Kidney (tissue), 14 donors: ENCODE measurements around the gene EBI3. TPM values are rescaled to one million over a fixed set of nuclear protein-coding genes. Genes with fewer than 3 reads are reported as not detected.

Source experiments
- DNase-seq, 5 donors: peaks; one replicate each; pipeline ENCODE4 v3.0.0-alpha.2; 2013 to 2020
- FAIRE-seq: peaks from 2 replicates; lab custom pipeline; 2012; peaks lifted over from hg19 to GRCh38; lab: Jason Lieb, UNC
- H3K27ac ChIP-seq, 2 donors: one replicate each; pipeline ENCODE4 v1.7.0; 2013; ENCODE audit warnings: low read depth in 2 of 2, low read length in 2 of 2, inconsistent platforms in 1 of 2
- H3K27me3 ChIP-seq: one replicate; pipeline ENCODE4 v1.7.1; 2013; ENCODE audit warnings: low read length, inconsistent platforms; ENCODE audit not compliant: control insufficient read depth, insufficient read depth
- H3K36me3 ChIP-seq, 3 donors: one replicate each; pipeline versions ENCODE4 v1.7.0 to v1.7.1; 2013; ENCODE audit warnings: low read length in 3 of 3, control low read depth in 1 of 3, inconsistent platforms in 1 of 3; ENCODE audit not compliant: insufficient read depth in 3 of 3, control insufficient read depth in 2 of 3
- H3K4me1 ChIP-seq, 3 donors: one replicate each; pipeline versions ENCODE4 v1.7.0 to v1.7.1; 2013; ENCODE audit warnings: low read length in 3 of 3, inconsistent platforms in 1 of 3, low read depth in 1 of 3; ENCODE audit not compliant: control insufficient read depth in 2 of 3, insufficient read depth in 2 of 3
- H3K4me3 ChIP-seq, 3 donors: one replicate each; pipeline versions ENCODE4 v1.7.0 to v1.8.1; 2013; ENCODE audit warnings: low read length in 3 of 3, control low read depth in 1 of 3, inconsistent platforms in 1 of 3
- H3K9ac ChIP-seq, 3 donors: one replicate each; pipeline versions ENCODE4 v1.7.0 to v1.7.1; 2013; ENCODE audit warnings: low read length in 3 of 3, control low read depth in 1 of 3, inconsistent platforms in 1 of 3
- H3K9me3 ChIP-seq, 3 donors: one replicate each; pipeline versions ENCODE4 v1.7.0 to v1.7.1; 2013; ENCODE audit warnings: low read length in 3 of 3, control low read depth in 1 of 3, inconsistent platforms in 1 of 3; ENCODE audit not compliant: control insufficient read depth in 2 of 3, insufficient read depth in 1 of 3
- intact Hi-C: fragments of 100-400 bp; cut with DNase I; formaldehyde crosslinking; loops from one replicate; pipeline ENCODE4 v1.11.1; 2022
- polyA plus RNA-seq: library from polyadenylated mRNA; stranded (reverse); fragments of 350-450 nt; fragmentation: Illumina TruSeq; extraction: RNeasy Lipid Tissue Mini Kit (QIAGEN cat#74804); gene quantifications from one replicate; pipeline ENCODE4 v1.2.3, GENCODE V29; 2014; ENCODE audit warnings: low read depth, low replicate concordance; ENCODE audit not compliant: insufficient read depth
- total RNA-seq: library from RNA; stranded (reverse); fragmentation: NEBNext Ultra II Directional; extraction: Animal tissue kit (Norgen Biotek cat#: 25700); gene quantifications from one replicate; pipeline ENCODE4 v1.2.1, GENCODE V29; 2021
- TF ChIP-seq, protein P1 (sequence below): IDR thresholded peaks from 3 replicates; pipeline ENCODE4 v1.5.1; 2012; ENCODE audit warnings: mild to moderate bottlenecking, moderate library complexity, borderline replicate concordance; ENCODE audit not compliant: insufficient read depth; ENCODE audit errors: extremely low read depth
- donor health status: control.
- donor health status: control.
- donor health status: control.
- donor health status: control.
- donor health status: control.
- donor health status: DM: yes; HTN: yes; CAD: no.
- donor health status: Normal renal cell carcinoma (clear cell type).

Gene EBI3
- total and polyA plus RNA-seq, 2 donors from 2014 or later = 1.5 to 8.3 TPM

DNA sequence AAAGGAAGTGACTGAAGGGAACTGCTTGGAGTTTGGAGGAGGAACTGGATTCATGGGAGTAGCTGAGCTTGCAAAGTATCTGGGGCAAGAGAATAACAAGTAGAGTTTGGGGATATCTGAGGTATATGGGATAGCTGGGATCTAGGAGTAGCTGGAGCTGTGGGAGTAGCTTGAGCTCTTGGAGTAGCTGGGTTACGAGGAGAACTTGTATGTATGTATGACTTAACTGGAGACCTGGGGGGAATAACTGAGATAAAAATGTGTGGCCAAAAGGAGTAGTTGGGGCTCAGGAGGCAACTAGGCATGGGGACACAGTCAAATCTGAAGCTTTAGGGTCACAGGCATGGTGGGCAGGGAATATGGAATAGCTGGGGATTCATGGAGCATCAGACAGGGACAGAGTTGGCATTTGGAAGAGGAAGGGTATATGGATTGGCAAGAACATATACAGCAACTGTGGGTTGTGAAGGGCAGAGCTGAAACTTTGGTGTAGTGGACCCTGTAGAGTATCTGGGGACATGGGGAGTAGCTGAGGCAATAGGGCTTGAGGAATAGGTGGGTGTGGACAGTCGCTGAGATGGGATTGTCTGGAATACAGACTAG, 28.3 kb upstream of the EBI3 start:
- H3K4me1 ChIP-seq = no peaks in the 10 kb centered on the region
- no peak overlapping the region for H3K9ac ChIP-seq
- no peaks in the 10 kb centered on the region for H3K9me3 ChIP-seq
- H3K4me3 ChIP-seq = no peak overlapping the region
- DNase-seq (no peak), FAIRE-seq (no peak)
- TF ChIP-seq, protein P1, sequence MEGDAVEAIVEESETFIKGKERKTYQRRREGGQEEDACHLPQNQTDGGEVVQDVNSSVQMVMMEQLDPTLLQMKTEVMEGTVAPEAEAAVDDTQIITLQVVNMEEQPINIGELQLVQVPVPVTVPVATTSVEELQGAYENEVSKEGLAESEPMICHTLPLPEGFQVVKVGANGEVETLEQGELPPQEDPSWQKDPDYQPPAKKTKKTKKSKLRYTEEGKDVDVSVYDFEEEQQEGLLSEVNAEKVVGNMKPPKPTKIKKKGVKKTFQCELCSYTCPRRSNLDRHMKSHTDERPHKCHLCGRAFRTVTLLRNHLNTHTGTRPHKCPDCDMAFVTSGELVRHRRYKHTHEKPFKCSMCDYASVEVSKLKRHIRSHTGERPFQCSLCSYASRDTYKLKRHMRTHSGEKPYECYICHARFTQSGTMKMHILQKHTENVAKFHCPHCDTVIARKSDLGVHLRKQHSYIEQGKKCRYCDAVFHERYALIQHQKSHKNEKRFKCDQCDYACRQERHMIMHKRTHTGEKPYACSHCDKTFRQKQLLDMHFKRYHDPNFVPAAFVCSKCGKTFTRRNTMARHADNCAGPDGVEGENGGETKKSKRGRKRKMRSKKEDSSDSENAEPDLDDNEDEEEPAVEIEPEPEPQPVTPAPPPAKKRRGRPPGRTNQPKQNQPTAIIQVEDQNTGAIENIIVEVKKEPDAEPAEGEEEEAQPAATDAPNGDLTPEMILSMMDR = no peak
- no peaks in the 10 kb centered on the region for H3K27me3 ChIP-seq
- no peak overlapping the region for H3K27ac ChIP-seq
- H3K36me3 ChIP-seq = no peaks in the 10 kb centered on the region
- intact Hi-C loops = no loop called here

DNA sequence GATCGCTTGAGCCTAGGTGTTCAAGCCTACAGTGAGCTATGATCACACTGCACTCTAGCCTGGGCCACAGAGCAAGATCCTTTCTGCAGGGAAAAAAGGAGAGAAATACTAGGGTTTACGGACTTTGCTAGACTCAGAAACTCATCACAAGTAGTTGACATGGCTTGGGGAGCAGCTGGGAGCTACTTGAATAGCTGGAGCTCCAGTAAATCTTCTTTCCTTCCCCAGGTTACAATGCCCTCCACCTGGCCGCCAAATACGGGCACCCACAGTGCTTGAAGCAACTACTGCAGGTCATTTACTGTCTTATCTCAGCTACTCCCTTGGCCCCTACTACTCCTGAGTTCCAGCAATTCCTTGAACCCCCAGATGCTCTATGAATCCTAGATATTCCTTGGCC, 27.5 kb upstream of the EBI3 start:
- intact Hi-C loops = no loop called here
- TF ChIP-seq, protein P1 = no peak
- Histone ChIP-seq H3K36me3 (no peaks in the 10 kb centered on the region), H3K4me1 (no peaks in the 10 kb centered on the region), H3K27me3 (no peaks in the 10 kb centered on the region), H3K4me3 (no peak overlapping the region), H3K9ac (no peak overlapping the region), H3K9me3 (no peaks in the 10 kb centered on the region), H3K27ac (no peak overlapping the region)
- FAIRE-seq (no peak), DNase-seq (no peak)

DNA sequence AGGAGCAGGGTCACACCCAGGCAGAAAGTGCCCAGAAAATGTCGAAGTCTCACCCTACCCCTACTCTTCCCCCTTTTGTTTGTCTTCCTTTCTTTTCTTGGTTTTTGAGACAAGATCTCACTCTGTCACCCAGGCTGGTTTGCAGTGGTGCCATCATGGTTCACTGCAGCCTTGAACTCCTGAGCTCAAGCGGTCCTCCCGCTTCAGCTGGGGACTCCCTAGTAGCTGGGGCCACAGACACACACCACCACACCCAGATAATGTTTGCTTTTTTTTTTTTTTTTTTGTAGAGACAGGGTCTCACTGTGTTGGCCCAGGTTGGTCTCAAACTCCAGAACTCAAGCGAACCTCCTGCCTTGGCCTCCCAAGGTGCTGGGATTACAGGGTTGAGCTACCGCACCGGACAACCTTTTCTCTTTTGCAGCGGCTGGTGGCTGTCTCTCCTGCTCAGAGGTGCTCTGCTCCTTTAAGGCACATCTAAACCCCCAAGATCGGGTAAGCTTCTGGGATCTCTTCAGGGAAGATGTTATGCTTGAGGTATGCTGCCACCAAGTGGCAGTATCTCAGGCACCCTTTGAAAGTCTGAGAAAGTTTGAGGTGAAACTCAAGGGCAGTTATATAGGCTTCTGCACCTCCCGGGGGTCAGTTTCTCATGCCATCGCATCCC, 22.4 kb upstream of the EBI3 start:
- TF ChIP-seq, protein P1 = no peak
- intact Hi-C loops = no loop called here
- no peak overlapping the region for H3K27ac ChIP-seq
- H3K36me3 ChIP-seq = no peaks in the 10 kb centered on the region
- H3K4me1 ChIP-seq = no peaks in the 10 kb centered on the region
- DNase-seq (no peak), FAIRE-seq (no peak)
- H3K4me3 ChIP-seq = no peak overlapping the region
- H3K9me3 ChIP-seq = no peaks in the 10 kb centered on the region
- H3K9ac ChIP-seq = no peak overlapping the region
- H3K27me3 ChIP-seq = no peaks in the 10 kb centered on the region
